Kidney epithelial cell (primary cell): Measurements from ENCODE around the gene GALNS. TPM values are rescaled to one million over a fixed set of nuclear protein-coding genes. Genes with fewer than 3 reads are reported as not detected.
"Not testable (repeated sequence)": the region's sequence is repeated elsewhere in the genome, so short reads cannot be mapped to it uniquely, and the experiment has no call there.

Source experiments
- DNase-seq: peaks from one replicate; pipeline ENCODE4 v3.0.0-alpha.2; 2010; ENCODE audit warnings: low read depth
- H3K27me3 ChIP-seq: 2 replicates; pipeline ENCODE4 v1.6.0; 2011; ENCODE audit warnings: low read length; ENCODE audit not compliant: control insufficient read depth, insufficient read depth
- H3K36me3 ChIP-seq: 2 replicates; pipeline ENCODE4 v1.5.1; 2011; ENCODE audit warnings: low read length; ENCODE audit not compliant: control insufficient read depth, insufficient read depth
- H3K4me3 ChIP-seq: 2 replicates; pipeline ENCODE4 v1.5.1; 2011; ENCODE audit warnings: low read depth, mild to moderate bottlenecking, control low read depth, low read length
- total RNA-seq: library from RNA; depleted of rRNA; stranded (reverse); fragments of >200 nt; gene quantifications from 2 replicates; pipeline ENCODE4 v1.2.3, GENCODE V29; 2015
- TF ChIP-seq, protein P1 (sequence below): IDR thresholded peaks from 2 replicates; pipeline ENCODE4 v1.5.1; 2011; ENCODE audit warnings: mild to moderate bottlenecking, moderate library complexity, low read length, control low read depth, inconsistent platforms; ENCODE audit not compliant: insufficient read depth, poor library complexity, severe bottlenecking

Gene GALNS
- total RNA-seq, 1 donor from 2014 or later = 23.6 TPM

DNA sequence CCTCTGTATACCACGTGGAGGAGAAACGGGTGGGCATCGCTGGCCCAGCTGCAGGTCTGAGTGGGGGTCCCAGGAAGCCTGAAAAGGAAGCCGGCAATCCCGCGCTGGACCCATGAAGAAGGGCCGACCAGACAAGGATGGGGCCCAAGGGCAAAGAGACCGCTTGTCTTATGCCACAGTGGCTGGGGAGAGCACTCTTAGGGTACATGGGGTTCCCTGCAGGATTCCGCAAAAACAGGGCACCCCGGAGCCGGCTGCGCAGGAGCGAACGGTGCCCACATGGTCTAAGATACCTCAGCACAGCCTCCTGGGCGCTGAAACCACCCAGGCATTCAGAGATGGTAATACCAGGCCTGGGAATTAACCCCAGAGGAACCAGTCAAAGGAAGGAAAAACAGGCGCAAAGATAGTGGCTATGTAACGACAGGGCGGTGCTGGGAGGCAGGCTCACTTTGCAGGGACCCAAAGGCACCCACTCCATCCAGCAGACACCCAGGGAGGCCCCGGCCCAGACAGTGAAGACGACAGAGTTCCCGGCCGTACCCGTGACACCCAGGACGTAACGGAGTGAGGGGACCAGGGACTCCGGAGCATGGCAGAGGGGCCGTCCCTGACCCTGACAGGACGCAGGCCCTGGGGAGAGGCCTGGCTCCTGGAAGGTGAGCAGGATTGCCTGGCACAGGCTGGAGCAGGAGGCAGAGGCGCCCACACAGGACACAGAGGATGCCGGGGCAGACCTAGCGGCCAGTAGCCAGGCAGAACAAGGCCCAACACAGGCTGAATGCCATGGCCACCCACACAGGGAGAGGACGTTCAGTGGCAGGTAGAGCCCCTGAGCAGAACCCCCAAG, 82.0 kb downstream of the GALNS start:
- H3K36me3 ChIP-seq = no peaks in the 10 kb centered on the region
- TF ChIP-seq, protein P1, sequence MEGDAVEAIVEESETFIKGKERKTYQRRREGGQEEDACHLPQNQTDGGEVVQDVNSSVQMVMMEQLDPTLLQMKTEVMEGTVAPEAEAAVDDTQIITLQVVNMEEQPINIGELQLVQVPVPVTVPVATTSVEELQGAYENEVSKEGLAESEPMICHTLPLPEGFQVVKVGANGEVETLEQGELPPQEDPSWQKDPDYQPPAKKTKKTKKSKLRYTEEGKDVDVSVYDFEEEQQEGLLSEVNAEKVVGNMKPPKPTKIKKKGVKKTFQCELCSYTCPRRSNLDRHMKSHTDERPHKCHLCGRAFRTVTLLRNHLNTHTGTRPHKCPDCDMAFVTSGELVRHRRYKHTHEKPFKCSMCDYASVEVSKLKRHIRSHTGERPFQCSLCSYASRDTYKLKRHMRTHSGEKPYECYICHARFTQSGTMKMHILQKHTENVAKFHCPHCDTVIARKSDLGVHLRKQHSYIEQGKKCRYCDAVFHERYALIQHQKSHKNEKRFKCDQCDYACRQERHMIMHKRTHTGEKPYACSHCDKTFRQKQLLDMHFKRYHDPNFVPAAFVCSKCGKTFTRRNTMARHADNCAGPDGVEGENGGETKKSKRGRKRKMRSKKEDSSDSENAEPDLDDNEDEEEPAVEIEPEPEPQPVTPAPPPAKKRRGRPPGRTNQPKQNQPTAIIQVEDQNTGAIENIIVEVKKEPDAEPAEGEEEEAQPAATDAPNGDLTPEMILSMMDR = no peak
- DNase-seq = no peak
- H3K27me3 ChIP-seq = no peaks in the 10 kb centered on the region
- H3K4me3 ChIP-seq = no peak overlapping the region

DNA sequence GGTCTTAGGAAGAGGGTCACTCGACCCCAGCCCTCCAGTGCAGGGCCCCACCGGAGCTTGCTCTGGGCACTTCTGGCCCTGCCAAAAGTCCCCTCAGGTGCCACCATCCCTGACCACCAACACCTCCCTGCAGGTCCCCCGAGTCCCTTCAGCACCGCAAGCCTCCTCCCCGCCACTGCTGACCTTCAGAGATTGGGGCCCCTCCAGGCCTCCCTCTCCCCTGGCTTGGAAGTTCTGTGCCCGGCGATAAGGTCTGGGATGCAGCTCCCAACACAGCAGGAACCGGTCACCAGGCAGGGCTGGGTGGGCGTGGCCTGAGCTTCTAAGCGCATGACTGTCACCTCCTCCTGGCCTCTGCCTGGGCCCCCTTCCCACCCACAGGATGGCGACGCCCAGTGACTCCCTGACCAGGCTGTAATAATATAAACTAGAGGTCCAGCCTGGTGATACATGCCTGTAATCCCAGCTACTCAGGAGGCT, 82.9 kb downstream of the GALNS start:
- no peaks in the 10 kb centered on the region for H3K36me3 ChIP-seq
- no peak for DNase-seq
- H3K4me3 ChIP-seq = no peak overlapping the region
- TF ChIP-seq, protein P1 = no peak
- H3K27me3 ChIP-seq = no peaks in the 10 kb centered on the region

DNA sequence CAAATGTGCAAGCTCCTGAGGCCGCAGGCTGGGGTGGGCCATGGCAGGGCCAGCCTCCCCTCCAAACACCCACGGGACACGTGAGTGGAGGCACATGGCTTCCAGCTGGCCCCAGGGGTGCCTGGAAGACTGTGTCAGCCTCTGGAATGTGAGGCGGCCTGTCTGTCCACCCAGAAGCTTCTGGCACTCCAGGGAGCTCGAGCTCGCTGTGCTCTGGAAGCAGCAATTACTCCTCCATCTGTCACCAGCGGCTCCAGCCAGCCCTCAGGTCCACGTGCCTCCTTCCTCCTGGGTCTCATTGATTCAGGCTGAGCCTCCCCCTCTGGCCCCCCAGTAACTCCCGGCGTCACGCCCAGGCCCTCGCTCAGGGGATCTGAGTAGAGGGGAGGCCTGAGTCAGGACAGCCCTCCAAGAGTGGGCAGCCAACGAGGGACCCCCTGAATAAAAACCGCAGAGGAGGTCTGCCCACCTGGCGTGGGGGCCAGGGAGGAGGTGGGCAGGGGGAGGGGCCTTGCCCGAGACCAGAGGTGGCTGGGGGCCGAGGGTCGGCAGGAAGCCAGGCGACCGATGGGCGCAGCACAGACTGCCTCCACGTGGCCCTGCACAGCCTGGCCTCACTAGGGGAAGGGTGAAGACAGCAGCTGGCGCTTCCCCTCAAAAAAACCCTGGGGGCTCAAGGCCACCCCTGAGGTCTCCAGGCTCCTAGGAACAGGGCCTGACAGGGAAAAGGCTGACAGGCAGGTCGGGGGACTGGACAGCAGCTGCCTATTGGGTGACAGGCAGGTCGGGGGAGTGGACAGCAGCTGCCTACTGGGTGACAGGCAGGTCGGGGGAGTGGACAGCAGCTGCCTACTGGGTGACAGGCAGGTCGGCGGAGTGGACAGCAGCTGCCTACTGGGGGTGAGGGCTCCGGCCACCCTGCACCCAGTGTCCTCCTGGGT, 83.6 kb downstream of the GALNS start:
- H3K36me3 ChIP-seq = no peaks in the 10 kb centered on the region
- H3K4me3 ChIP-seq = no peak overlapping the region
- H3K27me3 ChIP-seq = no peaks in the 10 kb centered on the region
- DNase-seq = no peak
- TF ChIP-seq, protein P1 = no peak

DNA sequence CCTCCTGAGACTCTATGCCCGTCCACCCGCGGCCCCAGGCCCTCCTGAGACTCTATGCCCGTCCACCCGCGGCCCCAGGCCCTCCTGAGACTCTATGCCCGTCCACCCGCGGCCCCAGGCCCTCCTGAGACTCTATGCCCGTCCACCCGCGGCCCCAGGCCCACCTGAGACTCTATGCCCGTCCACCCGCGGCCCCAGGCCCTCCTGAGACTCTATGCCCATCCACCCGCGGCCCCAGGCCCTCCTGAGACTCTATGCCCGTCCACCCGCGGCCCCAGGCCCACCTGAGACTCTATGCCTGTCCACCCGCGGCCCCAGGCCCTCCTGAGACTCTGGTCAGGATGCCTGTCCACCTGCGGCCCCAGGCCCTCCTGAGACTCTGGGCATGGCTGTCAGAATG, 85.0 kb downstream of the GALNS start:
- not testable (repeated sequence) for H3K27me3 ChIP-seq, DNase-seq, H3K4me3 ChIP-seq, H3K36me3 ChIP-seq

DNA sequence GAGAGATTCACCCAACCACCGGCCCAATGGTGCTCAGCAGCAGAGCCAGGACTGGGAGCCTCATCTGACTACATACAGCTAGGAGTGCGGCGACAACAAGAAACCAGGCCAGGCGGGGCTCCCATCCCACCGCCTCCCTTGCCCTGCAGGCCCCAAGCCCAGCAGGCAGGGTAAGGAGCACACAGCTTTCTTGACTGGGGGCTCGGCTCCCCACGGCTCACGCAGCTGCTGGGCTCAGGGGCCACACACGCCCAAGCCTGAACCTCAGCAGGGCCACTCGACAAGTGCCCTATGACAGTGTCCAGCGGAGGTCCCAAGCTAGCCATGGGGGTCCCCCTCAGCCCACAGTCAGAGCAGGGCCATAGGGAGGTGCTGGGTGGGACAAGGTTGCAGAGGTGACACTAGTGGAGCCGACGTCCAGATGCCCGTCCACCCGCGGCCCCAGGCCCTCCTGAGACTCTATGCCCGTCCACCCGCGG, 85.4 kb downstream of the GALNS start:
- TF ChIP-seq, protein P1 = no peak
- DNase-seq = no peak
- Histone ChIP-seq H3K27me3 (no peaks in the 10 kb centered on the region), H3K4me3 (no peak overlapping the region), H3K36me3 (no peaks in the 10 kb centered on the region)
